Stimulated activated CD4-positive, alpha-beta T cell treated with anti-CD3 and anti-CD28 coated beads, Interleukin-15, amount 100 ng/mL, for 24 hours (primary cell): ENCODE results near the gene TRPM1.

Experiments
- DNase-seq: peaks from one replicate; pipeline ENCODE4 v3.0.0-alpha.2; 2020

TRPM1 gene

DNA sequence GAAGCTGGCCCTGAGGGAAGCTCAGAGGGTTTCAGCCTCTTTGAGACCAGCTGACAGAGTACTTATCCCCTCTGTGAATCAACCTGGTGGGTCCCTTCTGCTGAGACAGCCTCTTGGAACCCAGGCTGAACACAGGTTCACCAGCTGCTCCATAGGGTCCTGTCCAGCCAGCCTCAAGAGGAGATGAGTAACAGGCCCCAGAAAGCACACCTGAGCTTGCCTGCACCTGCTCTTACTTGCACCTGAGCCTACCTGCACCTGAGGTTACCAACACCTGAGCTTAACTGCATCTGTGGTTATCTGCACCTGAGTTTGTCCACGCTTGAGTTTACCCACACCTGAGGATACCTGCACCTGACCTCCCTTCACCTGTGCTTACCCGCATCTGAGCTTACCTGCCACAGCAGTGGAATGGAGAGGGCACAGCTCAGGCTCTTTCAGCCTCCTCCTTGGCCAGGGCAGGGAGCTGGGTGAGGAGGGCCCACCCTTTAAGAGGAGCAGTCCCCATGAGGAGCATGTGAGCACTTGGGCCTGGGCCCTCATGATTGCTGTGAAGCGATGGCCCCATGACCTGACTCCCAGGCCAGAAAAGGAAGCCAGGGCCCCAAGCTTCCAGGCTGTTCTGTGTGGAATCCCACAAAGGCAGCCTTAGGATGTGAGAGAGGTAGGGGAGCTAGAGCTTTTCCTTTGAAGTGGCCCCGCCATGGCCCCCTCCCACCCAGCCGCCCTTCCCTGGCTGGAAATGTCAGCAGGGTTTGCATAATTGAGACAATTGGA is at the start of gene TRPM1:
Gene TRPM1, minus strand, starts transcription at position 464 of the 777 bp plus-strand sequence. CDS start 20,370 bp downstream, outside the sequence.
- DNase-seq, result no peak

DNA sequence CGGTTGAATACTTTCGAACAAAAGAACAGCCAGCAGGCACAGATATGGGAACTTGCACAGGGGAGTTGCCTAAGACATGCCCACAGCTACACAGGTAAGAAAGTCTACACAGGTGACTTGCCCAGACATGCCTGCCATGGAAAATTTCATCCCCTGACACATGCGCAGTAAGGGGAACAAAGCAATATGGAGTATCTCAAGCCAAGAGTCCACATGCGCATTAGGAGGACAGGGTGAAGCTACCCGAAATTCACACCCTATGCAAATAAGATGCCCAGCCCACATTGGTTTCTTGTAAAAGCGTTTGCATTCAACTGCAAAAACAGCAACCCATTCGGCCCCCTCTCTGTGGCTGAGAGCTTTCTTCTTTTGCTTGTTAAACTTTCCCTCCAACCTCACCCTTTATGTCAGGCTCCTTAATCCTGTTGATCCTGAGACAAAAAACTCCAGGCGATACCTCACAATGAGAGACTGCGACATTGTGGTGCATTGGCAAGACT is 49.3 kb upstream of the TRPM1 start:
- DNase-seq, result no peak

DNA sequence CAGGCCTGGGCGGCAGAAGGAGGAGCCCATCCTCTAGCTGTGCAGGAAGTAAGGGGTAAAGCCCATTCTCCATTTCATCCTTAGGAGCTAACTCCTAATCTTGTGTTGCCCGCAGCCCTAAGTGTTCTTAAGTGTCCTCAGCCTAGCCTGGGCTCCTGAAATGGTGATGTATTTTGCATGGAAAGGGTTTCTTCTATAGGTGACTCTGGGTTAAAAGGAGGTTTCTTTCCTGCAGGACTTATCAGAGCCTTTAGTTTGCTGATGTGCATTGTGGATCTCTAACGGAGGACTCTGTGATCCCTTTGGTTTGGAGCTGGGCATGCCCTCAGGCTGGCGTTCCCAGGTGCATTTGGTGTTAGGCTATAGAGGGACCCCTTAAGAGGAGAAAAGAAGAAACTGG is 48.5 kb upstream of the TRPM1 start:
- no peak for DNase-seq

GRCh38 chr15:31149088-31149505 is 47.6 kb upstream of the TRPM1 start:
- no peak for DNase-seq

GRCh38 chr15:31148297-31149087 is 47.0 kb upstream of the TRPM1 start:
- no peak for DNase-seq

DNA sequence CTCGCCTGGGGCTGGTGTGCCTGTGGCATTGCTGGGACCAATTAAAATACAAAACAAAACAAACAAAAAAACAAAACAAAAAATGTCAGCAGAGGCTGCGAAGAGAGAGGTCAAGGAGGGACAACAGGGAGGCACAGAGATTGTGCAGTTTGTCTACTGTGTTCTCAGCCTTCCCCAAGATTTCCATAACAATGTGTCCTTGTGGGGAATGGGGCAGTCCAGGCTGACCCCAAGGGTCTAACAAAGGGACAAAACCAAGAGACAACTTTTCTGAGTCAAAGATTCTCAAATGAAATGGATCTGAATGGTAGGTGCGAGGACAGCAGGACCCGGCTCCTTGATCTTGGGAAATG is 46.4 kb upstream of the TRPM1 start:
- no peak for DNase-seq

DNA sequence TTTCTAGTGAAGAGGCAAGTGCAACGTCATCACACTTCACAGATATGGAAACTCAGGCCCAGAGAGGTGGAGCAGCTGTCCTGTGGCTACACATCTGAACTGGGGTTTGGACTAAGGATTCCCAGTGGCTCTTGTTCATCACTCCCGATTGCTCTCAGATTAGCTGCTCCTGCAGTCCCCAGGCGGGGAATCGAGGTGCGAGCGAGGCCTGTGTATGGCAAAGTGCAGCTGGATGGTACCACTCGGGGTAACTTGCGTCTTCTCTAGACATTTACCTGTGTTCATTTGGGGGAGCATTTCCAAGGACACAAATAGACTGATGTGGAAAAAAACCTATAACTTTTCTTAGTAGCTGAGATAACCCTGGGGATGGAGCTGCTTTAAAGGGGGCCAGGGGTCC is 45.9 kb upstream of the TRPM1 start:
- no peak for DNase-seq

- no peak for DNase-seq
Observed at GRCh38 chr15:31145271-31145911, 43.9 kb upstream of the TRPM1 start.

- no peak for DNase-seq
Observed at GRCh38 chr15:31141792-31142191, 40.3 kb upstream of the TRPM1 start.

DNA sequence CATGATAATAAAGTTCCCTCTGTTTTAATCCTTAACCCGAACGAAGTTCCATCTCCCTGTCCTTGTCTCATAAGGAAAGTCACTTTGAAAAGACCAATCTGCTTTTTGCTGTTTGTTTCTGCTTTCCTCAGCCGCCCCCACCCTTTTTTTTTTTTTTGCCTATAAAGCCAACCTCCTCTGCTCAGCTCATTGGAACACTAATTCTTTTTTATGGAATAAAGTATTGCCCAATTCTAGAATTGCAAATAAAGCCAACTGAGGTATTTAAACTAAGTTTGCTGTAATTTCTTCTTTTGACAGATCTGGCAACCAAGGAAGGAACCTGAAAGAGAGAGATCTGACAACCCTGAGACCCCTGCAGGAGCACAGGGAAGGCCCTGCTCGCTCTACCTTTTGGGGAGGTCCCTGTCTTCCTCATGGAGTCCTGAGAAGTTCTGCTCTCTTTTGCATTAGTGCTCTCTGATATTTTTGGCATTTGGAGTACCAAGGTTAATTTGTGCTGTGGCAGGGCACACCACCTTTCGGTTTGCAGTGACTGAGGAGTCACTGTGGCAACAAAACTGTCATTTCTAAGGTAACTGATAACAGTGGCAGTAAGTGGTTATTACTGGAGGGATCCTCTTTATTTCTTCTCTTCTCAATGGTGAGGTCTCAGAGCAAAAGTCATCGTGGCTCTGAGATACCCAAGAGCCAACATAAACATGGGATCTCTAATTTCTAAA is 35.2 kb upstream of the TRPM1 start:
- no peak for DNase-seq

DNA sequence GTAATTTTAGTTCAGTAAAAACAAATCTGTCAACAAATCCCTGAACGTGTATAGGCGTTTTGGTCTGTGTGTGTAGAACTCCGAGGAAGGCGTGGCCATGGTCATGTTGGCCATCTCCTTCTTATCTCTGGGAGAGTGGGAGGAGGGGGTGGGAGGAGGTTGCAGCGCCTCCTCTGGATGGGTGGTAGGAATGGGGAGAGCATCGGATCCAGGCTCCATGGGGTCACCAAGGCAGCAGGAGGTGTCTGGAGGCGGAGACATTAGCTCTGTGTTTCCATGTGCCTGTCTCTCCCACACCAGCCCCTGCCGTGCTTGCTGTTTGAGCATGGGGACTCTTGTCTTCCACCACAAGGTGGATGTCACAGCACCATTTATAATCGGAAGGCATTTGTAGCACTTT is 34.5 kb upstream of the TRPM1 start:
- DNase-seq, result no peak

DNA sequence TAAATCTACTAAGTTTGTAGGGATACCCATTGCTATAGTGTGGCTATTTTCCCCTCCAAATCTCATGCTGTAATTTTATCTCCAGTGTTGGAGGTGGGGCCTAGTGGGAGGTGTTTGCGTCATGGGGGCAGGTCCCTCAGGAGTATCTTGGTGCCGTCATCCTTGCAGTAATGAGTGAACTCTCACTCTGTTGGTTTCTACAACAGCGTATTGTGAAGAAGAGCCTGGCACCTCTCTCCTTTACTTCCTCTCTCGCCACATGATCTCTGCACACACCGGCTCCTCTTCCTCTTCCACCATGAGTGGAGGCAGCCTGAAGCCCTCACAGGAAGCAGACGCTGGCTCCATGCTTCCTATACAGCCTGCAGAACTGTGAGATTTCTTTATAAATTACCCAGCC is 34.0 kb upstream of the TRPM1 start:
- no peak for DNase-seq

- no peak for DNase-seq
Observed at GRCh38 chr15:31133890-31134289, 32.4 kb upstream of the TRPM1 start.

DNA sequence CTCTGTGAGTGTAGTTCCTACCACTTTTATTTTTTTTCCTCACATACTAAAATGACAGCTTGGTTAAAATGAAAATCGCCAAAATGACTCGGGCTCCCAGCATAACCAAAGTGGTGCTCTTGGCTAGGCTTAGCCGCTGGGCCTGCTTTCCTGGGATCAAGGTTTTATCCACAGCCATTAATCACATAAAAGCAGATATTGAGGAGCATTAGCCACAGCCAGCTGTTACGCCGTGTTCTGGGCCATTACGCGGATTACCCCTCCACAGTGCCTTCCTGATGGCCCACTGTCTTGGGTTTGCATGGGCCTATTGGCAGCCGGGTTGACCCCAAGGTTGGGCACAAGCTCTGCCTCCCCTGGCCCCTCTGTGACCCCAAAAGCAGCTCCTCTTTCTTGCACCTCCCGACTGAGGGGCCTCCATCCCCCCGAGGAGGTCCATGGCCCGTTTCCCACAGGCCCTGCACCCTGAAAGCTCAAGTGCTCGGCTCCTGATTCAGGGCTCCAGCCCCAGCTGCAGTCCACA is 30.4 kb upstream of the TRPM1 start:
- DNase-seq, result no peak

GRCh38 chr15:31130576-31131237 is 29.2 kb upstream of the TRPM1 start:
- DNase-seq, result no peak

GRCh38 chr15:31129769-31130303 is 28.3 kb upstream of the TRPM1 start:
- DNase-seq, result no peak

GRCh38 chr15:31128919-31129768 is 27.6 kb upstream of the TRPM1 start:
- DNase-seq, result peak; percentile 86

- DNase-seq, result no peak
Observed at GRCh38 chr15:31128477-31128876, 27.0 kb upstream of the TRPM1 start.

- DNase-seq, result no peak
Observed at GRCh38 chr15:31127596-31128261, 26.2 kb upstream of the TRPM1 start.

DNA sequence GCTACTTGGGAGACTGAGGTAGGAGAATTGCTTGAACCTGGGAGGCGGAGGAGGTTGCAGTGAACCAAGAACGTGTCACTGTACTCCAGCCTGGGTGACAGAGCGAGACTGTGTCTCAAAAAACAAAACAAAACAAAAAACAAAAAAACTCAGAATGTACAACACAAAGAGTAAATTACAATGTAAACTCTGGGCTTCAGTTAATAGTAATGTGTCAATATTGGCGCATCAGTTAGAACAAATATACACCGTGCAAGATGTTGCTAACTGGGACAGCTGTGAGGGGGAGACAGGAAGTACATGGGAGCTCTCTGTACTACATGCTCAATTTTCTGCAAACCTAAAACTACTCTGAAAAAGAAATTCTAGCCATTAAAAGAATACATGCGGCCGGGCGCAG is 23.5 kb upstream of the TRPM1 start:
- no peak for DNase-seq
